HEK293 (cell line): ENCODE measurements around the gene STOX2.

Source experiments
- BCL11A ChIP-seq: fragments of 450-650 bp; formaldehyde crosslinking; IDR thresholded peaks from 2 replicates; pipeline ENCODE4 v1.5.1; 2016; ENCODE audit warnings: low read depth, missing biosample characterization, missing genetic modification characterization
- FEZF1 ChIP-seq: fragments of 450-650 bp; formaldehyde crosslinking; IDR thresholded peaks from 2 replicates; pipeline ENCODE4 v1.5.1; 2016; ENCODE audit warnings: missing biosample characterization, missing genetic modification characterization
- HIC1 ChIP-seq: fragments of 450-650 bp; formaldehyde crosslinking; IDR thresholded peaks from 2 replicates; pipeline ENCODE4 v1.5.1; 2016; ENCODE audit warnings: missing biosample characterization, missing genetic modification characterization
- HOXC10 ChIP-seq: sonication (generic); formaldehyde crosslinking; IDR thresholded peaks from 2 replicates; pipeline ENCODE4 v1.8.1; 2023; ENCODE audit warnings: mild to moderate bottlenecking, missing genetic modification reagents
- PRDM6 ChIP-seq: fragments of 450-650 bp; formaldehyde crosslinking; IDR thresholded peaks from 2 replicates; pipeline ENCODE4 v1.5.1; 2017; ENCODE audit warnings: missing biosample characterization, missing genetic modification characterization
- ZBTB10 ChIP-seq: fragments of 450-650 bp; formaldehyde crosslinking; IDR thresholded peaks from 2 replicates; pipeline ENCODE4 v1.5.1; 2016; ENCODE audit warnings: missing biosample characterization, missing genetic modification characterization
- ZBTB17 ChIP-seq: fragments of 450-650 bp; formaldehyde crosslinking; IDR thresholded peaks from 2 replicates; pipeline ENCODE4 v1.5.1; 2016; ENCODE audit warnings: missing biosample characterization, missing genetic modification characterization
- ZBTB48 ChIP-seq: fragments of 450-650 bp; formaldehyde crosslinking; IDR thresholded peaks from 2 replicates; pipeline ENCODE4 v1.5.1; 2016; ENCODE audit warnings: missing biosample characterization, missing genetic modification characterization
- ZNF114 ChIP-seq: fragments of 450-650 bp; formaldehyde crosslinking; IDR thresholded peaks from 2 replicates; pipeline ENCODE4 v1.5.0; 2017; ENCODE audit warnings: missing biosample characterization, missing genetic modification characterization
- ZNF174 ChIP-seq: fragments of 450-650 bp; formaldehyde crosslinking; IDR thresholded peaks from 2 replicates; pipeline ENCODE4 v1.5.0; 2017; ENCODE audit warnings: missing biosample characterization, mild to moderate bottlenecking, missing genetic modification characterization
- ZNF18 ChIP-seq: fragments of 450-650 bp; formaldehyde crosslinking; IDR thresholded peaks from 2 replicates; pipeline ENCODE4 v1.5.1; 2016; ENCODE audit warnings: missing biosample characterization, missing genetic modification characterization
- ZNF202 ChIP-seq: fragments of 450-650 bp; formaldehyde crosslinking; IDR thresholded peaks from 2 replicates; pipeline ENCODE4 v1.5.1; 2016; ENCODE audit warnings: missing biosample characterization, missing genetic modification characterization, borderline replicate concordance
- ZNF221 ChIP-seq: fragments of 450-650 bp; formaldehyde crosslinking; IDR thresholded peaks from 2 replicates; pipeline ENCODE4 v1.5.1; 2017; ENCODE audit warnings: missing biosample characterization, missing genetic modification characterization, borderline replicate concordance
- ZNF274 ChIP-seq, 2 experiments: fragments of 200-500 bp in 1 of 2; fragments of 450-650 bp in 1 of 2; sonication (Bioruptor generic) in 1 of 2; formaldehyde crosslinking in 1 of 2; IDR thresholded peaks; 2 replicates each; pipeline versions ENCODE4 v1.5.1 to v1.6.1; 2014 to 2016; ENCODE audit warnings: borderline replicate concordance in 1 of 2, inconsistent platforms in 1 of 2, low read length in 1 of 2, missing biosample characterization in 1 of 2, missing genetic modification characterization in 1 of 2
- ZNF311 ChIP-seq: fragments of 450-650 bp; formaldehyde crosslinking; IDR thresholded peaks from 2 replicates; pipeline ENCODE4 v1.5.1; 2017; ENCODE audit warnings: missing biosample characterization, missing genetic modification characterization, borderline replicate concordance
- ZNF354C ChIP-seq: fragments of 450-650 bp; formaldehyde crosslinking; IDR thresholded peaks from 2 replicates; pipeline ENCODE4 v1.5.1; 2016; ENCODE audit warnings: missing biosample characterization, missing genetic modification characterization, low read depth, borderline replicate concordance
- ZNF433 ChIP-seq: fragments of 450-650 bp; formaldehyde crosslinking; IDR thresholded peaks from 2 replicates; pipeline ENCODE4 v1.5.1; 2016; ENCODE audit warnings: missing biosample characterization, missing genetic modification characterization, low read depth
- ZNF473 ChIP-seq: fragments of 450-650 bp; formaldehyde crosslinking; IDR thresholded peaks from 2 replicates; pipeline ENCODE4 v1.5.1; 2017; ENCODE audit warnings: missing biosample characterization, missing genetic modification characterization
- ZNF529 ChIP-seq: fragments of 450-650 bp; formaldehyde crosslinking; IDR thresholded peaks from 2 replicates; pipeline ENCODE4 v1.5.1; 2017; ENCODE audit warnings: missing genetic modification characterization, missing biosample characterization; ENCODE audit not compliant: insufficient replicate concordance
- ZNF560 ChIP-seq: fragments of 450-650 bp; formaldehyde crosslinking; IDR thresholded peaks from 2 replicates; pipeline ENCODE4 v1.5.1; 2017; ENCODE audit warnings: missing biosample characterization, missing genetic modification characterization, borderline replicate concordance
- ZNF785 ChIP-seq: fragments of 450-650 bp; formaldehyde crosslinking; IDR thresholded peaks from 2 replicates; pipeline ENCODE4 v1.5.1; 2016; ENCODE audit warnings: missing biosample characterization, missing genetic modification characterization
- ZNF792 ChIP-seq: fragments of 450-650 bp; formaldehyde crosslinking; IDR thresholded peaks from 2 replicates; pipeline ENCODE4 v1.5.1; 2016; ENCODE audit warnings: missing biosample characterization, missing genetic modification characterization
- ZNF830 ChIP-seq: fragments of 450-650 bp; IDR thresholded peaks from 2 replicates; pipeline ENCODE4 v1.5.0; 2018; ENCODE audit warnings: missing biosample characterization, missing genetic modification characterization, low read depth, mild to moderate bottlenecking, moderate library complexity

Gene STOX2

GRCh38 chr4:184066584-184067300, 161.6 kb downstream of the STOX2 start (continued):
- TF ChIP-seq ZNF114: no peak
- TF ChIP-seq ZNF221 (tag by site-specific recombination): no peak
- TF ChIP-seq ZNF202 (tag by site-specific recombination): no peak
- no peak for TF ChIP-seq BCL11A (tag by site-specific recombination)
- TF ChIP-seq ZNF560 (tag by site-specific recombination): no peak
- TF ChIP-seq ZNF785 (tag by site-specific recombination): no peak
- TF ChIP-seq ZNF473: no peak
- TF ChIP-seq ZBTB10 (tag by site-specific recombination): no peak
- TF ChIP-seq FEZF1 (tag by site-specific recombination): peak; percentile 76
- no peak for TF ChIP-seq ZBTB17
- no peak for TF ChIP-seq ZNF311 (tag by site-specific recombination)
- TF ChIP-seq PRDM6: peak; percentile 92
- no peak for TF ChIP-seq ZNF792 (tag by site-specific recombination)
- no peak for TF ChIP-seq ZNF354C
- no peak for TF ChIP-seq HIC1
- TF ChIP-seq ZBTB48: no peak
- no peak for TF ChIP-seq ZNF830 (tag by site-specific recombination)
- TF ChIP-seq ZNF529 (tag by site-specific recombination): no peak
- no peak for TF ChIP-seq ZNF274 (IDR thresholded peaks at IDR 0.05; ENCODE audit: low read length)
- no peak for TF ChIP-seq ZNF274 (tag by site-specific recombination; IDR thresholded peaks at IDR 0.05; ENCODE audit: borderline replicate concordance)
- TF ChIP-seq ZNF174 (tag by site-specific recombination): no peak
- TF ChIP-seq ZNF433 (tag by site-specific recombination): no peak
- no peak for TF ChIP-seq ZNF18 (tag by site-specific recombination)
- TF ChIP-seq HOXC10 (CRISPR knock-in tag): no peak
